H1 (cell line): Measurements from ENCODE around the gene BSDC1. TPM values are rescaled to one million over a fixed set of nuclear protein-coding genes. Genes with fewer than 3 reads are reported as not detected.

Experiments used
- CTCF ChIA-PET: fragments of 300-600 bp; sonication (Branson Sonifier 250); formaldehyde crosslinking; loops from one replicate; lab custom pipeline; 2021; ENCODE audit not compliant: partially characterized antibody; lab: Charles Lee
- POLR2A ChIA-PET: fragments of 300-600 bp; sonication (Branson Sonifier 250); formaldehyde crosslinking; loops from one replicate; lab custom pipeline; 2021; ENCODE audit warnings: inconsistent platforms; ENCODE audit not compliant: partially characterized antibody; lab: Charles Lee
- DNase-seq, 2 experiments: peaks; one replicate each; pipeline versions ENCODE4 v3.0.0 to v3.0.0-alpha.2; 2010 to 2022; ENCODE audit warnings: low spot score in 2 of 2, low read depth in 1 of 2, mixed read lengths in 1 of 2
- FAIRE-seq: peaks from 2 replicates; lab custom pipeline; 2011; peaks lifted over from hg19 to GRCh38; lab: Jason Lieb, UNC
- H2AFZ ChIP-seq: 2 replicates; pipeline ENCODE4 v1.8.1; 2012; ENCODE audit warnings: low read length, inconsistent platforms
- H2AK5ac ChIP-seq: 2 replicates; pipeline ENCODE4 v1.6.1; 2013; ENCODE audit warnings: low read depth, low read length
- H2BK120ac ChIP-seq: replicated peaks from 2 replicates; pipeline ENCODE3; 2013; ENCODE audit warnings: low read depth, low read length, inconsistent platforms
- H2BK12ac ChIP-seq: 2 replicates; pipeline ENCODE4 v1.6.1; 2013; ENCODE audit warnings: low read depth, low read length
- H2BK15ac ChIP-seq: 2 replicates; pipeline ENCODE4 v1.6.1; 2013; ENCODE audit warnings: low read length
- H2BK20ac ChIP-seq: 2 replicates; pipeline ENCODE4 v1.6.1; 2013; ENCODE audit warnings: low read length
- H2BK5ac ChIP-seq: 2 replicates; pipeline ENCODE4 v1.6.1; 2013; ENCODE audit warnings: low read depth, low read length
- H3K14ac ChIP-seq: 2 replicates; pipeline ENCODE4 v1.6.1; 2013; ENCODE audit warnings: inconsistent platforms; ENCODE audit not compliant: insufficient read length
- H3K18ac ChIP-seq: 2 replicates; pipeline ENCODE4 v1.6.1; 2013; ENCODE audit warnings: low read length; ENCODE audit errors: extremely low read depth
- H3K23ac ChIP-seq: 2 replicates; pipeline ENCODE4 v1.6.1; 2013; ENCODE audit warnings: inconsistent platforms; ENCODE audit not compliant: insufficient read length
- H3K23me2 ChIP-seq: 2 replicates; pipeline ENCODE4 v1.6.1; 2013; ENCODE audit warnings: low read depth, low read length
- H3K27ac ChIP-seq: 2 replicates; pipeline ENCODE4 v1.6.1; 2011; ENCODE audit warnings: low read depth, low read length, inconsistent platforms
- H3K27me3 ChIP-seq, 4 experiments: replicated peaks in 1 of 4; 1 replicate in 1 of 4; 2 replicates in 3 of 4; pipeline versions ENCODE4 v1.6.1 to v1.8.1; 2011 to 2013; ENCODE audit warnings: low read length in 3 of 4, mild to moderate bottlenecking in 3 of 4, inconsistent platforms in 2 of 4, mixed read lengths in 2 of 4, moderate library complexity in 1 of 4; ENCODE audit not compliant: control insufficient read depth in 3 of 4, insufficient read depth in 3 of 4; ENCODE audit errors: extremely low read depth in 1 of 4
- H3K36me3 ChIP-seq, 4 experiments: 2 replicates each; pipeline versions ENCODE4 v1.6.1 to v1.8.1; 2011 to 2013; ENCODE audit warnings: mild to moderate bottlenecking in 4 of 4, low read length in 3 of 4, moderate library complexity in 2 of 4, control low read depth in 1 of 4, inconsistent platforms in 1 of 4; ENCODE audit not compliant: insufficient read depth in 4 of 4, control insufficient read depth in 2 of 4
- H3K4ac ChIP-seq: replicated peaks from 2 replicates; pipeline ENCODE3; 2013; ENCODE audit warnings: low read length, low read depth, mixed read lengths, inconsistent platforms; ENCODE audit not compliant: insufficient read length
- H3K4me1 ChIP-seq, 4 experiments: replicated peaks in 1 of 4; 1 replicate in 1 of 4; 2 replicates in 3 of 4; pipeline versions ENCODE4 v1.6.1 to v1.8.1; 2011 to 2013; ENCODE audit warnings: low read length in 3 of 4, inconsistent platforms in 2 of 4, mixed read lengths in 1 of 4; ENCODE audit not compliant: insufficient read depth in 4 of 4, control insufficient read depth in 3 of 4
- H3K4me2 ChIP-seq, 2 experiments: 2 replicates each; pipeline versions ENCODE4 v1.6.1 to v1.8.1; 2011 to 2013; ENCODE audit warnings: low read depth in 2 of 2, low read length in 2 of 2, control low read depth in 1 of 2, inconsistent platforms in 1 of 2, mild to moderate bottlenecking in 1 of 2; ENCODE audit not compliant: insufficient read depth in 1 of 2
- H3K4me3 ChIP-seq, 4 experiments: fragments of 200-600, 300-600 bp in 1 of 4; sonication (generic), shearing (Covaris generic), sonication (Bioruptor Twin) in 1 of 4; 2 replicates each; pipeline versions ENCODE4 v1.5.1 to v1.8.1; 2011 to 2016; ENCODE audit warnings: low read length in 4 of 4, low read depth in 3 of 4, control low read depth in 2 of 4, inconsistent platforms in 2 of 4, mild to moderate bottlenecking in 2 of 4, mixed read lengths in 1 of 4, moderate library complexity in 1 of 4; ENCODE audit not compliant: insufficient read depth in 2 of 4; ENCODE audit errors: extremely low read depth in 1 of 4
- H3K56ac ChIP-seq: replicated peaks from 2 replicates; pipeline ENCODE3; 2013; ENCODE audit warnings: low read depth, mild to moderate bottlenecking, mixed read lengths, low read length, inconsistent platforms; ENCODE audit not compliant: insufficient read length
- H3K79me1 ChIP-seq: 2 replicates; pipeline ENCODE4 v1.6.1; 2013; ENCODE audit warnings: low read depth, low read length, control low read depth
- H3K79me2 ChIP-seq, 2 experiments: 2 replicates each; pipeline versions ENCODE4 v1.6.1 to v1.8.1; 2012 to 2013; ENCODE audit warnings: low read length in 2 of 2, mild to moderate bottlenecking in 2 of 2, inconsistent platforms in 1 of 2; ENCODE audit not compliant: insufficient read depth in 2 of 2, control insufficient read depth in 1 of 2
- H3K9ac ChIP-seq, 4 experiments: replicated peaks in 1 of 4; 1 replicate in 1 of 4; 2 replicates in 3 of 4; pipeline versions ENCODE4 v1.6.1 to v1.8.1; 2011 to 2013; ENCODE audit warnings: low read depth in 3 of 4, low read length in 3 of 4, control low read depth in 2 of 4, mild to moderate bottlenecking in 2 of 4, moderate library complexity in 2 of 4, inconsistent platforms in 1 of 4; ENCODE audit errors: extremely low read depth in 1 of 4
- H3K9me3 ChIP-seq, 2 experiments: 2 replicates each; pipeline versions ENCODE4 v1.6.1 to v1.8.1; 2012 to 2013; ENCODE audit warnings: mild to moderate bottlenecking in 2 of 2, moderate library complexity in 2 of 2, control low read depth in 1 of 2, inconsistent platforms in 1 of 2, low read depth in 1 of 2, low read length in 1 of 2, mixed read lengths in 1 of 2; ENCODE audit not compliant: insufficient read depth in 2 of 2
- H4K20me1 ChIP-seq, 2 experiments: replicated peaks in 1 of 2; 2 replicates each; pipeline versions ENCODE3 to v1.8.1; 2011 to 2013; ENCODE audit warnings: inconsistent platforms in 2 of 2, low read length in 2 of 2, mild to moderate bottlenecking in 1 of 2; ENCODE audit not compliant: insufficient read depth in 2 of 2, control insufficient read depth in 1 of 2
- H4K5ac ChIP-seq: 2 replicates; pipeline ENCODE4 v1.6.1; 2013; ENCODE audit warnings: low read length, low read depth, mixed read lengths, inconsistent platforms; ENCODE audit not compliant: insufficient read length
- H4K8ac ChIP-seq: 2 replicates; pipeline ENCODE4 v1.8.0; 2013; ENCODE audit warnings: mild to moderate bottlenecking, moderate library complexity, low read length, inconsistent platforms; ENCODE audit not compliant: insufficient read depth; ENCODE audit errors: extremely low read depth
- H4K91ac ChIP-seq: replicated peaks from 2 replicates; pipeline ENCODE3; 2013; ENCODE audit warnings: low read length, mixed read lengths, inconsistent platforms; ENCODE audit not compliant: insufficient read length
- BACH1 ChIP-seq: IDR thresholded peaks from 2 replicates; pipeline ENCODE4 v1.6.1; 2012; ENCODE audit warnings: low read length, improper control_type of control experiment
- BRCA1 ChIP-seq: IDR thresholded peaks from 2 replicates; pipeline ENCODE4 v1.6.1; 2012; ENCODE audit warnings: low read depth, low read length, improper control_type of control experiment
- CBX5 ChIP-seq: fragments of 300-800, 300-1000 bp; sonication (generic); IDR thresholded peaks from 2 replicates; pipeline ENCODE4 v1.7.1; 2016; ENCODE audit warnings: antibody characterized with exemption, low read length, low read depth
- CEBPB ChIP-seq: IDR thresholded peaks from 2 replicates; pipeline ENCODE4 v1.6.1; 2012; ENCODE audit warnings: low read depth, low read length
- FOSL1 ChIP-seq: IDR thresholded peaks from 2 replicates; pipeline ENCODE4 v1.6.1; 2011; ENCODE audit warnings: mild to moderate bottlenecking, low read depth, low read length, moderate library complexity; ENCODE audit not compliant: insufficient read depth
- HDAC6 ChIP-seq: IDR thresholded peaks from one replicate; pipeline ENCODE4 v1.7.1; 2012; ENCODE audit warnings: low read depth, mild to moderate bottlenecking, inconsistent platforms, low read length, moderate library complexity
- POU5F1 ChIP-seq: IDR thresholded peaks from 2 replicates; pipeline ENCODE4 v1.6.1; 2011; ENCODE audit warnings: low read depth, mild to moderate bottlenecking, low read length, moderate library complexity
- RFX5 ChIP-seq: IDR thresholded peaks from 2 replicates; pipeline ENCODE4 v1.6.1; 2011; ENCODE audit warnings: low read depth, low read length, improper control_type of control experiment, borderline replicate concordance
- RXRA ChIP-seq: IDR thresholded peaks from 2 replicates; pipeline ENCODE4 v1.6.1; 2011; ENCODE audit warnings: low read depth, mild to moderate bottlenecking, low read length, moderate library complexity; ENCODE audit not compliant: insufficient read depth
- SIN3A ChIP-seq, 2 experiments: IDR thresholded peaks in 1 of 2; conservative IDR thresholded peaks in 1 of 2; 2 replicates each; pipeline ENCODE4 v1.6.1; 2011 to 2012; ENCODE audit warnings: low read length in 2 of 2, improper control_type of control experiment in 1 of 2, low read depth in 1 of 2, mild to moderate bottlenecking in 1 of 2
- SIRT6 ChIP-seq: IDR thresholded peaks from one replicate; pipeline ENCODE4 v1.7.1; 2012; ENCODE audit warnings: low read length, inconsistent platforms
- SIX5 ChIP-seq: IDR thresholded peaks from 2 replicates; pipeline ENCODE4 v1.6.1; 2011; ENCODE audit warnings: mild to moderate bottlenecking, low read depth, low read length
- SP4 ChIP-seq: IDR thresholded peaks from 2 replicates; pipeline ENCODE4 v1.6.1; 2012; ENCODE audit warnings: low read length, inconsistent platforms
- SUZ12 ChIP-seq: fragments of 200-600 bp; sonication (generic); IDR thresholded peaks from 2 replicates; pipeline ENCODE4 v1.6.1; 2012; ENCODE audit warnings: mild to moderate bottlenecking, inconsistent platforms, low read length, moderate library complexity, mixed read lengths
- TAF7 ChIP-seq: optimal IDR thresholded peaks from 2 replicates; pipeline ENCODE3; 2011; ENCODE audit warnings: low read depth, mild to moderate bottlenecking, inconsistent platforms, low read length, moderate library complexity, borderline replicate concordance
- WGBS, 2 experiments: shearing (Covaris generic) in 1 of 2; methylation state at CpG; one replicate each; pipeline versions ENCODE4 v1.1.6 to v1.1.7; 2013 to 2015; ENCODE audit warnings: low lambda C conversion rate in 2 of 2, mixed read lengths in 2 of 2, inconsistent platforms in 1 of 2, low coverage in 1 of 2, missing lambda C conversion rate in 1 of 2; ENCODE audit not compliant: insufficient replicate concordance in 2 of 2, insufficient coverage in 1 of 2, insufficient read length in 1 of 2; ENCODE audit errors: extremely low coverage in 1 of 2, missing lambda C conversion rate in 1 of 2; 5-methylcytosine and 5-hydroxymethylcytosine counted together
- polyA plus RNA-seq, 7 experiments: library from polyadenylated mRNA; depleted of rRNA in 3 of 7; stranded (reverse) in 5 of 7; unstranded in 2 of 7; fragments of >200 nt in 5 of 7; fragments of 200-250 nt in 2 of 7; gene quantifications; 1 replicate in 5 of 7; 2 replicates in 1 of 7; 4 replicates in 1 of 7; pipeline versions ENCODE4 v1.2.1 to v1.2.3, GENCODE V29; 2011 to 2013; ENCODE audit warnings: missing spikeins in 2 of 7, mixed read lengths in 2 of 7
- total RNA-seq: library from RNA; stranded (reverse); fragmentation: NEBNext Ultra II Directional; extraction: Animal tissue kit (Norgen Biotek cat#: 25700); gene quantifications from 2 replicates; pipeline ENCODE4 v1.2.1, GENCODE V29; 2021

BSDC1 gene
- total and polyA plus RNA-seq, 2 of the 8 experiments (the other 6 are each of a cell fraction or from before 2014, with no cell fraction given): 24.8 to 40.7 TPM

DNA sequence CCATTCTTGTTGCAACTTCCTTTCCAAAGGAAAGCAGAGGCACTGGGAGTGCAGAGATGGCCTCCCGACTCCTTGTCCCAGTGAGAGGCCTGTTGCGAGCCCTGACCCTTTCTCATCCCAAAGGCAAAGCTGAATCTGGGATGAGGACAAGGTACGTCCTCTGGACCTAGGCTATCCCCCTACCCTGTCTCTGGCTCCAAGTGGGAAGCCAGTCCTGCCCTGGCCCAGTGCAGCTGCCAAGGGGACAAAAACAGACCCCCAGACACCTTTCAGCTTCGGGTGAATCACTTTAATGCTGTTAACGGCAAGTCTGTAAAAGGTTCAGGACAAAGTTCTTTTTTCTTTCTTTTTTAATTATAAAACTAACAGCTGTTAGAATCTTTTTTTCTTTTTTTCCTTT lies 29.4 kb downstream of the BSDC1 start:
- H3K56ac ChIP-seq: no peak overlapping the region
- H2BK12ac ChIP-seq: no peak overlapping the region
- H3K4me3 ChIP-seq: no peak overlapping the region
- H2BK20ac ChIP-seq: no peak overlapping the region
- peaks cover 9% of the 10 kb centered on the region; the same call in 1 of the 2 replicates for H3K23me2 ChIP-seq
- H3K27me3 ChIP-seq: peaks cover 3 to 18% (median 14%) of the 10 kb centered on the region in 4 experiments
- H3K9me3 ChIP-seq: no peaks in the 10 kb centered on the region; a peak in 1 of 4 replicates
- H2AK5ac ChIP-seq: no peak overlapping the region
- no peaks in the 10 kb centered on the region for H3K79me1 ChIP-seq
- FAIRE-seq (no peak), DNase-seq (no peak)
- no peak overlapping the region for H3K9ac ChIP-seq
- no peak overlapping the region for H4K91ac ChIP-seq
- H3K14ac ChIP-seq: no peak overlapping the region
- H2BK15ac ChIP-seq: no peak overlapping the region
- H3K36me3 ChIP-seq: peaks cover 5 to 47% (median 23%) of the 10 kb centered on the region in 4 experiments; a peak in 7 of 8 replicates
- H4K20me1 ChIP-seq: peaks cover 2 to 6% of the 10 kb centered on the region in 2 experiments
- H2AFZ ChIP-seq: no peak overlapping the region
- no peak overlapping the region for H3K18ac ChIP-seq
- H4K8ac ChIP-seq: no peak overlapping the region
- H3K79me2 ChIP-seq: no peaks in the 10 kb centered on the region
- peaks cover 0 to 3% (median 1%) of the 10 kb centered on the region in 4 experiments; a peak in 4 of 7 replicates for H3K4me1 ChIP-seq
- no peak overlapping the region for H3K23ac ChIP-seq
- 85% methylated on average over 4 of the region's 5 CpGs; no CpG with 5 or more reads in 1 of the 2 experiments for WGBS, 2 experiments
- no peak overlapping the region for H3K4me2 ChIP-seq
- H2BK120ac ChIP-seq: no peak overlapping the region
- no peak overlapping the region for H3K4ac ChIP-seq
- CTCF ChIA-PET: no interaction called here
- no peak overlapping the region for H4K5ac ChIP-seq
- no peak overlapping the region for H2BK5ac ChIP-seq
- POLR2A ChIA-PET: interaction anchor here (0.8 to 6.2 kb wide), 5 partner anchors 10 to 159 kb away, joined by 4 to 39 read pairs (median 6); partner anchors contain the start of genes IQCC and MARCKSL1
- H3K27ac ChIP-seq: no peak overlapping the region
- TF ChIP-seq FOSL1 (no peak), SIX5 (no peak), CBX5 (no peak), CEBPB (no peak), SIN3A (conservative IDR thresholded peaks at IDR 0.05 in 1 of 2, IDR thresholded peaks at IDR 0.05 in 1 of 2; ENCODE audit: low read depth in 1 of 2, low read length in 2 of 2) (no peak), SUZ12 (no peak), POU5F1 (no peak), SP4 (no peak), HDAC6 (no peak), RFX5 (no peak), TAF7 (no peak), BACH1 (no peak), RXRA (no peak), BRCA1 (no peak), SIRT6 (no peak)
